ENCODE results near the gene PRR15L.

DNA sequence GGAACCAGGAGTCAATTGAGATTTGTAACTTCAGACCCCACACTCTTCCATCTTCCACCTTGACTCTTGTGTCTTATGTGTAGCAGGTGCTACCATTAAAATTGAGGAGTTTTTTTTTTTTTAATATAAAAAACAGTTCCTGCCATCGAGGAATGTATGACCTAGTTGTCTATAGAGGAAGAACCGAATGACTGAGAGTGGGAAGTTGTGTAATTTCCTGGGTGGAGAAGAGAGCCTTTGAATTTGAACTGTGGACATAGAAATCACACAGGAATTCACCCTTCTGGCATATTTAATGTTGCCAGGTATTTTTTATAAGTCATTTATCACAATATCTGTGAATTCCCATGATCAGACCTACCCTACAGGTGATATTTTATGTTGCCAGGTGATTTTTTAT is 39.7 kb downstream of the PRR15L start:
- TF ChIP-seq, protein P1, sequence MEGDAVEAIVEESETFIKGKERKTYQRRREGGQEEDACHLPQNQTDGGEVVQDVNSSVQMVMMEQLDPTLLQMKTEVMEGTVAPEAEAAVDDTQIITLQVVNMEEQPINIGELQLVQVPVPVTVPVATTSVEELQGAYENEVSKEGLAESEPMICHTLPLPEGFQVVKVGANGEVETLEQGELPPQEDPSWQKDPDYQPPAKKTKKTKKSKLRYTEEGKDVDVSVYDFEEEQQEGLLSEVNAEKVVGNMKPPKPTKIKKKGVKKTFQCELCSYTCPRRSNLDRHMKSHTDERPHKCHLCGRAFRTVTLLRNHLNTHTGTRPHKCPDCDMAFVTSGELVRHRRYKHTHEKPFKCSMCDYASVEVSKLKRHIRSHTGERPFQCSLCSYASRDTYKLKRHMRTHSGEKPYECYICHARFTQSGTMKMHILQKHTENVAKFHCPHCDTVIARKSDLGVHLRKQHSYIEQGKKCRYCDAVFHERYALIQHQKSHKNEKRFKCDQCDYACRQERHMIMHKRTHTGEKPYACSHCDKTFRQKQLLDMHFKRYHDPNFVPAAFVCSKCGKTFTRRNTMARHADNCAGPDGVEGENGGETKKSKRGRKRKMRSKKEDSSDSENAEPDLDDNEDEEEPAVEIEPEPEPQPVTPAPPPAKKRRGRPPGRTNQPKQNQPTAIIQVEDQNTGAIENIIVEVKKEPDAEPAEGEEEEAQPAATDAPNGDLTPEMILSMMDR (IDR thresholded peaks at IDR 0.05): no peak
- TF ChIP-seq POLR2AphosphoS5 (IDR thresholded peaks at IDR 0.05) (no peak), POLR2A (IDR thresholded peaks at IDR 0.05) (no peak), EP300 (IDR thresholded peaks at IDR 0.05; ENCODE audit: low read depth) (no peak)
